Hepatocyte (in vitro differentiated cells): ENCODE results near the gene FOXD4L3.
"Not testable (repeated sequence)": the region's sequence is repeated elsewhere in the genome, so short reads cannot be mapped to it uniquely, and the experiment has no call there.

Experiments
- EZH2 ChIP-seq: fragments of 200-600 bp; sonication (generic); IDR thresholded peaks from 2 replicates; pipeline ENCODE4 v1.6.1; 2016; ENCODE audit warnings: antibody characterized with exemption, mild to moderate bottlenecking, borderline replicate concordance
- EZH2phosphoT487 ChIP-seq: fragments of 200-600 bp; sonication (generic); IDR thresholded peaks from one replicate; pipeline ENCODE4 v1.6.1; 2018; ENCODE audit warnings: antibody characterized with exemption, mild to moderate bottlenecking, low read depth, moderate library complexity; ENCODE audit not compliant: unreplicated experiment, severe bottlenecking
- TF ChIP-seq, protein P1 (sequence below): fragments of 200-600 bp; sonication (generic); IDR thresholded peaks from 2 replicates; pipeline ENCODE4 v1.5.1; 2016; ENCODE audit warnings: antibody characterized with exemption, mild to moderate bottlenecking; ENCODE audit not compliant: poor library complexity

DNA sequence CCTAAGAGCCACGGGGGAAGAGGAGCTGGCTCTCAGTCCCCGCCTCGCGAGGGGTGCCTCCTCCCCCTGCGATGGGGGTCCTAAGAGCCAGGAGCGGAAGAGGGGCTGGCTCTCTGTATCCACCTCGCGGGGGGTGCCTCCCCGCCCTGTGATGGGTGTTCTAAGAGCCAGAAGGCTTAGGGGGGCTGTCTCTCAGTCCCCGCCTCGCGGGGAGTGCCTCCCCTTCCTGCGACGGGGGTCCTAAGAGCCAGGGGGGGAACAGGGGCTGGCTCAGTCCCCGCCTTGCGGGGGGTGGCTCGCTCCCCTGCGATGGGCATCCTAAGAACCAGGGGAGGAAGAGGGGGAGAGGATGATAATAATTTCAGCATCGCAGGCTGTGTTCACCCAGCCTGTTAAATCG lies 21.9 kb downstream of the FOXD4L3 start:
- TF ChIP-seq, protein P1, sequence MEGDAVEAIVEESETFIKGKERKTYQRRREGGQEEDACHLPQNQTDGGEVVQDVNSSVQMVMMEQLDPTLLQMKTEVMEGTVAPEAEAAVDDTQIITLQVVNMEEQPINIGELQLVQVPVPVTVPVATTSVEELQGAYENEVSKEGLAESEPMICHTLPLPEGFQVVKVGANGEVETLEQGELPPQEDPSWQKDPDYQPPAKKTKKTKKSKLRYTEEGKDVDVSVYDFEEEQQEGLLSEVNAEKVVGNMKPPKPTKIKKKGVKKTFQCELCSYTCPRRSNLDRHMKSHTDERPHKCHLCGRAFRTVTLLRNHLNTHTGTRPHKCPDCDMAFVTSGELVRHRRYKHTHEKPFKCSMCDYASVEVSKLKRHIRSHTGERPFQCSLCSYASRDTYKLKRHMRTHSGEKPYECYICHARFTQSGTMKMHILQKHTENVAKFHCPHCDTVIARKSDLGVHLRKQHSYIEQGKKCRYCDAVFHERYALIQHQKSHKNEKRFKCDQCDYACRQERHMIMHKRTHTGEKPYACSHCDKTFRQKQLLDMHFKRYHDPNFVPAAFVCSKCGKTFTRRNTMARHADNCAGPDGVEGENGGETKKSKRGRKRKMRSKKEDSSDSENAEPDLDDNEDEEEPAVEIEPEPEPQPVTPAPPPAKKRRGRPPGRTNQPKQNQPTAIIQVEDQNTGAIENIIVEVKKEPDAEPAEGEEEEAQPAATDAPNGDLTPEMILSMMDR = not testable (repeated sequence)
- TF ChIP-seq EZH2, EZH2phosphoT487: not testable (repeated sequence)
